HG03060 (cell line): ENCODE measurements around the gene RESF1.
"Not testable (repeated sequence)": the region's sequence is repeated elsewhere in the genome, so short reads cannot be mapped to it uniquely, and the experiment has no call there.

ENCODE experiments used
- ATAC-seq: cut with Tn5 transposase; IDR thresholded peaks from one replicate; pipeline ENCODE4 v1.9.1; 2021; ENCODE audit warnings: low read depth, moderate number of reproducible peaks; ENCODE audit not compliant: unreplicated experiment

RESF1 gene

GRCh38 chr12:31959161-31959700, at the start of gene RESF1:
RESF1 (plus strand) TSS chr12:31959415; CDS start chr12:31980956, 21,541 bp downstream.
- peak; percentile 79 for ATAC-seq

GRCh38 chr12:31914927-31915326, 44.3 kb upstream of the RESF1 start:
- no peak for ATAC-seq

- ATAC-seq = no peak
These were observed 43.8 kb upstream of the RESF1 start for GRCh38 chr12:31915446-31915845.

DNA sequence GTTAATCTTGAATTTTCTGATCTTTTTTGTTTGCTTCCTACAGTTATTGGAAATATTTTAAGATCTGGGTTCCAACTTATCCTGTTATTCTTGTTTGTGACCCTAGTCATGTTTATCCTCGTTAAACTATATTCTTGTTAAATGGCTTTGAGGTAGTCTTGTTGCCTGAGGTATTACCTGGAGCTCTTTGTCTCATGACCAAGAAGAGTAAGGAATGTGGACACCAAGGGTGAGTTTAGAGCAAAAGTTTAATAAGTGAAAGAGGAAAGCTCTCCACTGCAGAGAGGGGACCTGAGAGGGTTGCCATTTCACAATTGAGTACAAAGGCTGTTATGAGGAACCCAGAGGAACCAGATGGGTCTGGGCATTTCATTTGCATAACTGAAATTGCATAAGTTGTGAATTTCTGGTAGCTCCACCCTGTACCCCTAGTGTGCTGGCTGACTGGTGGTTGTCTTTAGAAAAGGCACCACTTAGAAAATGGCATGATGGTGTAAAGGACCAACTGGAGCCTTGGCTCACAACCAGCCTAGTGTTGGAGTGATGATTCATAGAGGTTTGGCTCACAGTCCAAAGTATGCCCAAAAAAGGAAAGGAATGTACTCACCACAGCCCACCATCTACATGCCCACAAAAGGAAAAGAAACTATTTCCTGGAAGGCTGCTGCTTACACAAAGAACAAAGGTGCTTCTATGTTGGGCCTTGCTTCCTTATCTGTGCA, 36.7 kb upstream of the RESF1 start:
- ATAC-seq = no peak

- no peak for ATAC-seq
These were observed 36.2 kb upstream of the RESF1 start for GRCh38 chr12:31923063-31923412.

GRCh38 chr12:31928246-31929026, 30.8 kb upstream of the RESF1 start:
- no peak for ATAC-seq

DNA sequence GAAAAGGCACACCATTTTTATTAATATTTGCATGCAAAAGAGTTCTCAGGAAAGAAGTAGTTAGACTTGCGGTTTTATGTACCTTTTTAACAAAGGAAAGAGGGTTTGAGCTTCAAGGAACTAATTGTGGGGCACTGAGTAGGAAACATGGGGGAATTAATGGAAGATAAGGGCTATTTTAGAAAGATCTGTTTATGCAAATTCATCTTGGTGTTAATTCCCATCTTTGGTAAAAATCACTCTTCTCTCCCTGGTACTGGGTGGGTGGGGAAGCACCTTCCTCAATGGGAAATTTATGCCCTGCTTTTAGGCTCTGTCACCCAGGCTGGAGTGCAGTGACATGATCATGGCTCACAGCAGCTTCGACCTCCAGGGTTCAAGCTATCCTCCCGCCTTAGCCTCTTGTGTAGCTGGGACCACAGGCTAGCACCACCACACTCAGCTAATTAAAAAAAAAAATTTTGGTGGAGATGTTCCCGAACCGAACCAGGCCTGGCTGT, 30.1 kb upstream of the RESF1 start:
- no peak for ATAC-seq

DNA sequence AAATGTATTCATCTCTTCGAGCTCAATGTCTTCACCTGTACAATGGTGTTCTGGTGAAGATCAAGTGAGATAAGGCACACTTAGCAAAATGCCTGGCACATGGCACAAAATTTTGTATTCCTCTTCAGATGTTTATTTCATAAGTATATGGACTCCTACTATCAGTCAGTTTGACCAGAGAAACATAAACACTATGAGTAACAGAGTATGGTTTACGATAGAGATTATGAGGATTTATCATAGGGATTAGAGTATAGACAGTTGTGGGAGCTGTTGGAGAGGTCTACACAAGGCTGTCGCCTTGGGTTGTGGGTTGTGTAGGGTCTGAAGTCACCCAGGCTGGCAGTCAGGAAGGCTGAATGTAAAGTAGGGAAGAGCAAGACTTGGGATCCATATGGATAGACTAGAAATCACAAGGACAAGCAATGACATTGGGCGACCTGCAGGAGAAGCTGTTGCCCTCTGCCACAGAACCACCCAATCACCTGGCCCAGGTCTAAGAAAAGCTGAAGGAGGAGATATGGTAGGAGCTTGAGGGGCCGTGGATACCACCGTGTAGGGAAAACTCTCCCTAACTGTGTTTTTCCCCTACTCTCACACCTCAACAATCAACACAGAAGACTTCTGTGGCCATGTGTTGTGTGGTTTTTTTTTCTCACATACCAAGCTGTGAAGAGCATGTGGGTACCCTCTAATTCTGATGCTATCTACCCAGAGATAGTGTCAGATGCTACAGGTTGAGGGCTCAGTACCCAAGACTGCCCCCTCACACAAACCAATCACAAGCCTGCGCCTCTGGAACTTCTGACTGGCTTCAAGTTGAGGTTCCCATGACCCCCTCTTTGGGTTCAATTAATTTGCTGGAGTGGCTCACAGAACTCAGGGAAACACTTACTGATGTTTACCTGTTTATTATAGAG, 27.2 kb upstream of the RESF1 start:
- no peak for ATAC-seq

- ATAC-seq = no peak
These were observed 14.9 kb upstream of the RESF1 start for GRCh38 chr12:31944299-31944698.

DNA sequence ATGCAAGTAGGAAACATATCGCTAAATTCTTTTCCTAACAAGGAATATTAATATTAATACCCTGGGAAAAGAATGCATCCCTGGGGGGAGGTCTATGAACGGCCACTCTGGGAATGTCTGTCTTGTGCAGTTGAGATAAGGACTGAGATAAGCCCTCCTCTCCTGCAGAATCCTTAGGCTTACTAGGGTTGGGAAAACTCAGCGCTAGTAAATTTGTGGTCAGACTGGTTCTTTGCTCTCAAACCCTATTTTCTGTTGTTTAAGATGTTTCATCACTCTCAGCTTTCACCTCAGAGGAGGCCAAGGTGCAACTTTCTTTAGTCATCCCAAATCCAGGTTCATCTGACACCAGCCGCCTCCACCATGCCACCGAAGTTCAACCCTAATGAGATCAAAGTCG, 11.2 kb upstream of the RESF1 start:
- no peak for ATAC-seq

- not testable (repeated sequence) for ATAC-seq
These were observed 10.4 kb upstream of the RESF1 start for GRCh38 chr12:31948697-31949359.

GRCh38 chr12:31950088-31950487, 9.1 kb upstream of the RESF1 start:
- ATAC-seq = no peak

- no peak for ATAC-seq
These were observed 8.7 kb upstream of the RESF1 start for GRCh38 chr12:31950492-31950891.

DNA sequence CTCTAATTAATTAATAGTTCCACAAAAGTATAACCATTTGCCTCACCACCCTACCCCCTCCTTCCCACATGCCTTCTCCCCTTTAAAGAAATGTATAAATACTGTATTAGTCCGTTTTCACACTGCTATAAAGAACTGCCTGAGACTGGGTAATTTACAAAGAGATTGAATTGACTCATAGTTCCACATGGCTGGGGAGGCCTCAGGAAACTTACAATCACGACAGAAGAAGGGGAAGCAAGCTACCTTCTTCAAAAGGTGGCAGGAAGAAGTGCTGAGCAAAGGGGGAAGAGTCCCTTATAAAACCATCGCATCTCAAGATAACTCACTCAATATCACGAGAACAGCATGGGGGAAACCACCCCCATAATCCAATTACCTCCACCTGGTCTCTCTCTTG, 8.2 kb upstream of the RESF1 start:
- no peak for ATAC-seq

DNA sequence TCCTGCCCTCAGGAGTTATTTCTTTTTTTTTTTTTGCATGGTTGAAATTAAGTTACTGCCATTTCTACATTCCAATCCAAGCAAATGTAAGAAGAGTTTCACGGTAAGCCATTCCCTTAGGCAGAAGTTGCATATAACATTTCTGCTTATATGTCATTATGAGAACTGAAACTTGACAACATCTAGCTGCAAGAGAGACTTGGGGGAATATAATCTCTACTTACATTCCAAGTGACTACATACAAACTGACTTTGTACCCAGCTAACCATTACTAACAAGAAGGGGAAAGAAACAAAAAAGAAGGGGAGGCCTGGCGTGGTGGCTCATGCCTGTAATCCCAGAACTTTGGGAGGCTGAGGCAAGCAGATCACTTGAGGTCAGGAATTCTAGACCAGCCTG, 7.3 kb upstream of the RESF1 start:
- ATAC-seq = no peak

- no peak for ATAC-seq
These were observed 6.8 kb upstream of the RESF1 start for GRCh38 chr12:31952418-31952817.

DNA sequence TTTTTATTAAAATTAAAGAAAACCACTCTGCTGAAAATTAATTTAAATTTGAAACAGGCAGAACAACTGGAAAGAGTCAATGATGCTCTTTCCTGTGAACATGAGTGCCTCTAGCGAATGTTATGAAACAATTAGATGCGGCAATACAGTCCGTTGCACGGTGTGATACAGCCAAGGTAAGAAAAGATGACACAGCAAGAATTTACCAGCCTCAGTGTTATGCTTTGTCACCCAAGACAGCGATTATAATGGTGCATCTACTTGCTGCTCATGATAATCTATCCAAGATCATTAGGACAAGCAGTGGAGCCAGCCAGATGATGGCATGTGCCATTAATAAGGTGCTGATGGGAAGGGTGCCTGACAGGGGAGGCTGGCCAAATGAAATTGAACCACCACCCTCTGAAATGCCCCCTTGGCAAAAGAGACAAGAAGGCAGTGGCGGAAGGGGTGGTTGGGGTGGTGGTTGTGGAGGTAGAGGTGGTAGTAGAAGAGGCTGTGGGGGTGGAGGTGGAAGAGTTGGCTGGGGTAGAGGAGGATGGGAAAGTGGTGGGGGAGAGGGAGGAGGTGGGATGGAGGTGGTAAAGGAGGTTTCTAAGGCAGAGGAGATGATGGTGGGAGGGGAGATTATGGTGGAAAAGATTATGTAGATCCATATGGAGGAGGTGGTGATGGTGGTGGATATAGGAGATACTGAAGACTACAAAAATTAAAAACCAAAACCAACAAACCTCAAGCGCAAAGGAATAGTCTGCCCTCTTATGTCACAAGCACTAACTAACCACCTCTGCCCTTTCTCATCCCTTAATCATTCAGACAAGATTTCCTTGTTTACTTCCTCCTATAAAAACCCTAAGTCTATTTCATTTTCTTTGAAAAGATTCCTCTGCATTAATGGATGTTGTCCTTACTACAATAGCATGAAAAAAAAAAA, 4.0 kb upstream of the RESF1 start:
- ATAC-seq = no peak

DNA sequence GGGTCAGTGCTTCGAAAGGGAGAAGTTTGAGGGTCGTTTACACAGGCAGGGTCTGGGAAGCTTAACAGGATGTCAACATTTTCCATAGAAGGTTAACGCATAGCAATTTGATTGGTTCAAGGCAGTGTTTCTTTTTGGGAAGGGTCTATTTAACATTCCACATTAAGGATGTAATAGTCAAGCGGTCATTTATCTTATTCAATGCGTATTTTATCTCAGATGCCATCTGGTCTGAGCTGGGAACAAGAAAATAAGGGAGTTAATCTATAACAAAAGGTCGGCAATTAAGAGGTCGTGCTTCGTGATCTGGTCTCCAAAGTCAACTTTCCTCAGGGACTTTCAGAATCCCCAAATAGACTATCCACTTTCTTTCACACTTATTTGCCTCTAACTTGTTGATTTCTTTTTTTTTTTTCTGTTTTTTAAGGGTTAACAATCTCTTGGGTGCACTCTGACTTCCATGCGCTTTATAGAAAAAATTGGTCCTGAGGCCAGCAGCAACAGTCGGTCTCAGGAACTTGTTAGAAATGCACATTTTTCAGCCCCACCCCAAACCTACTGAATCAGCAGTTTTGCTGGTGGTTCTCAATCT, 550 bp upstream of the RESF1 start:
- no peak for ATAC-seq
